GM12864 (cell line): ENCODE measurements around the gene CTDSP2.
A peak's percentile ranks its signal among the peaks of the same experiment; 100 is the strongest.

Experiments
- DNase-seq: peaks from one replicate; pipeline ENCODE4 v3.0.0-alpha.2; 2011; ENCODE audit warnings: low read depth
- H3K4me3 ChIP-seq: 2 replicates; pipeline ENCODE4 v1.5.1; 2011; ENCODE audit warnings: mild to moderate bottlenecking, low read depth, low read length, control low read depth
- TF ChIP-seq, protein P1 (sequence below): IDR thresholded peaks from 2 replicates; pipeline ENCODE4 v1.5.1; 2011; ENCODE audit warnings: low read depth, mild to moderate bottlenecking, moderate library complexity, low read length, control low read depth, inconsistent platforms; ENCODE audit errors: missing control alignments

CTDSP2 gene

DNA sequence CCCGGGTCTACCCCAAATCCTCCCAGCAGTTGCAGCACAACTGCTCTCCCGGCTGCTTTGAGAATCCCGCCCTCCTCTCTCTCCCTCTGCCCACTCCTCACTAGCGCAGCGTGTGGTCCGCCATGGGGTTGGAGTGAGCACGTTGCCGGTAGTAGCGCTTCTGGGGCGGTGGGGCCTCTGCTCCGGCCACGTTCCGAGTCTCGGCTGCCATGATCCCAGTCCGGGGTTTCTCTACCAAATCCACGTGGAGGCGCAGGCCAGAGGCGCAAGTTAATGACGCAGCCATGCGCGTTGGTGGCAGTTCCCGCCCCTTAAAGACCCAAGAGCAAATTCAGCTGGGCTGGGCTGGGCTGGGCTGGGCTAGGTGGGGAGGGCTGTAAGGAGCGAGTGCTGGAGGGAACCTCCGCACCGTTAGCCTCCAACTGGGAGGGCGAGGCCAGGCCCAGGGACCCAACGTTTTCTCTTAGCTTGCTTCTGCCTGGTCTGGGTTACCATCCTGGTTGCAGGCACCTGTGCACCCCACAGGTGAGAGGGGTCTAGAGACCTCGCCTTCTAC lies 74.6 kb downstream of the CTDSP2 start, which contains the start of gene METTL1:
Gene METTL1, minus strand, starts transcription at position 233 of the 556 bp plus-strand sequence. Its CDS starts 22 bp downstream, at position 211.
- DNase-seq, result peak; percentile 89
- TF ChIP-seq, protein P1, sequence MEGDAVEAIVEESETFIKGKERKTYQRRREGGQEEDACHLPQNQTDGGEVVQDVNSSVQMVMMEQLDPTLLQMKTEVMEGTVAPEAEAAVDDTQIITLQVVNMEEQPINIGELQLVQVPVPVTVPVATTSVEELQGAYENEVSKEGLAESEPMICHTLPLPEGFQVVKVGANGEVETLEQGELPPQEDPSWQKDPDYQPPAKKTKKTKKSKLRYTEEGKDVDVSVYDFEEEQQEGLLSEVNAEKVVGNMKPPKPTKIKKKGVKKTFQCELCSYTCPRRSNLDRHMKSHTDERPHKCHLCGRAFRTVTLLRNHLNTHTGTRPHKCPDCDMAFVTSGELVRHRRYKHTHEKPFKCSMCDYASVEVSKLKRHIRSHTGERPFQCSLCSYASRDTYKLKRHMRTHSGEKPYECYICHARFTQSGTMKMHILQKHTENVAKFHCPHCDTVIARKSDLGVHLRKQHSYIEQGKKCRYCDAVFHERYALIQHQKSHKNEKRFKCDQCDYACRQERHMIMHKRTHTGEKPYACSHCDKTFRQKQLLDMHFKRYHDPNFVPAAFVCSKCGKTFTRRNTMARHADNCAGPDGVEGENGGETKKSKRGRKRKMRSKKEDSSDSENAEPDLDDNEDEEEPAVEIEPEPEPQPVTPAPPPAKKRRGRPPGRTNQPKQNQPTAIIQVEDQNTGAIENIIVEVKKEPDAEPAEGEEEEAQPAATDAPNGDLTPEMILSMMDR, result no peak
- H3K4me3 ChIP-seq, result peak within 1 kb of the TSS; percentile 65

DNA sequence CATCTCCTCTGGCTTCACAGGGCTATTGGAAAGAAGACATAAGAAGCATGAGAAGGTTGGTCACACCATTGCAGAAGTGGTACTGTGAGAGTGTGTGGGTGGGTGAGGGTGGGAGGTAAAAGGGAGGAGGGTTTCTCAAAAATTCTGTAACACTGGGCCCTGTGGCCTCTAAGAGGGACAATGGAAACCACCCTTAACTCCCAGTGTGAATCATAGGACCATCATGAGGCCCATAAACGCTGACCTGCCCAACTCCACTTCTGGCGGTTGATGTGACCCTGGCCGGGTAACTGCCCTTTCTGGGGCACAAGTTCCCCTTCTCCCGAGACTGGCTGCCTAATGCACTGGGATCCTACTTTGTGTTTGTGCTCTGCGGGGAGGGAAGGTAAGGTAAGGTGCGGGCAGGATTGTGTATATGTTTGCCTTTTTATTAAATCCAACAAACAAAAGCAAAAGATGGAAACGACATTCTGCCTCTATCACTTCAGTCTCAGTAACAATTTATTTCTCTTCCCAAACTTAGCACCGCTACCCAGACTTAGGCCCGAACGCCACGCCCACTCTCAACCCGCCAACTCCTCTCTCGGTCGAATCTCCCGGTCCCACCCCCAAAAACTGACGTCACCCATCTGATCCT lies 75.2 kb downstream of the CTDSP2 start:
- TF ChIP-seq, protein P1, result no peak
- peak; percentile 76 for DNase-seq
- H3K4me3 ChIP-seq, result peak overlapping the region; percentile 65

DNA sequence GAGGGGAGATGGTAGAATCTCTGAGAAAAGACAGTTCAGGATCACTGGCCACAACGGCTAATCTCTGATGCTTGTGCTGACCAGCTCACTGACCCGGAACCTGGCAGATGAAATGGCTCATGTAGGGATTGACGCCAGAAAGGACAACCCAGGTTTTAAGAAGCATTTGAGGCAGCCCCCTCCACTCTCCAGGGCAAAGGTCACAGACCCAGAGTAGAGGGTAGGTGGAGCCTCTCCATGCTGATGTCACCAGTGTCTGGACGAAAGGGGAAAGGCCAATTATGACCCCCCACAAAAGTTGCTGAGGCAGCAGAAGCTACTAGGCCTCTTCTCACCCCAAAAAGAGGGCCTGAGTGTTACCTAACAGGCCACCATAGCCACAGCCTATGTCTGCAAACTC lies 75.8 kb downstream of the CTDSP2 start:
- DNase-seq, result no peak
- no peak overlapping the region; the same call in 1 of the 2 replicates for H3K4me3 ChIP-seq
- TF ChIP-seq, protein P1, result no peak
